A549 (cell line): ENCODE data around the gene NPLOC4. TPM values are rescaled to one million over a fixed set of nuclear protein-coding genes. Genes with fewer than 3 reads are reported as not detected.
A peak's percentile ranks its signal among the peaks of the same experiment; 100 is the strongest.

Source experiments
- ATAC-seq, 2 experiments: fragments of 200-7000 bp in 1 of 2; fragments of >200 bp in 1 of 2; cut with Nextera tagmentation in 1 of 2; cut with Tn5 transposase in 1 of 2; 3 replicates each; pipeline versions ENCODE4 v1.8.0 to v1.9.1; 2018 to 2020; ENCODE audit warnings: mild to moderate bottlenecking in 1 of 2, moderate library complexity in 1 of 2
- CTCF ChIA-PET: fragments of 300-600 bp; sonication (Branson Sonifier 250); formaldehyde crosslinking; extraction: SDS; loops from one replicate; lab custom pipeline; 2021; ENCODE audit warnings: antibody characterized with exemption, inconsistent platforms; lab: Yijun Ruan, JAX
- POLR2A ChIA-PET: fragments of 350-600 bp; formaldehyde crosslinking; extraction: SDS; loops from one replicate; lab custom pipeline; 2021; ENCODE audit warnings: antibody characterized with exemption, inconsistent platforms; lab: Yijun Ruan, JAX
- DNase-seq, 2 experiments: peaks; one replicate each; pipeline versions ENCODE4 v3.0.0 to v3.0.0-alpha.2; 2011 to 2016; ENCODE audit warnings: low read depth in 1 of 2, low spot score in 1 of 2
- FAIRE-seq: peaks from 2 replicates; lab custom pipeline; 2011; peaks lifted over from hg19 to GRCh38; lab: Jason Lieb, UNC
- H3K27ac ChIP-seq, 2 experiments: fragments of >200 bp; sonication (Bioruptor Twin); formaldehyde crosslinking; 3 replicates each; pipeline ENCODE4 v1.5.1; 2016 to 2017
- H3K4me1 ChIP-seq: fragments of >200 bp; sonication (Bioruptor Twin); formaldehyde crosslinking; 3 replicates; pipeline ENCODE4 v1.6.1; 2016
- H3K4me2 ChIP-seq: fragments of >200 bp; sonication (Bioruptor Twin); formaldehyde crosslinking; 3 replicates; pipeline ENCODE4 v1.6.1; 2016
- H3K4me3 ChIP-seq: fragments of >200 bp; sonication (Bioruptor Twin); formaldehyde crosslinking; 3 replicates; pipeline ENCODE4 v1.5.1; 2016
- H3K9me3 ChIP-seq: fragments of >200 bp; sonication (Bioruptor Twin); formaldehyde crosslinking; 3 replicates; pipeline ENCODE4 v1.6.1; 2016
- BHLHE40 ChIP-seq: IDR thresholded peaks from 2 replicates; pipeline ENCODE4 v1.6.1; 2012; ENCODE audit warnings: low read depth, low read length, inconsistent platforms
- CHD4 ChIP-seq: fragments of 200-600 bp; sonication (generic); IDR thresholded peaks from 2 replicates; pipeline ENCODE4 v1.6.1; 2016; ENCODE audit warnings: antibody characterized with exemption, mild to moderate bottlenecking, borderline replicate concordance
- ESRRA ChIP-seq: fragments of 150-350 bp; IDR thresholded peaks from 2 replicates; pipeline ENCODE4 v1.6.1; 2014; ENCODE audit warnings: mild to moderate bottlenecking, low read length, borderline replicate concordance
- FOXS1 ChIP-seq: fragments of 250-450 bp; sonication (Bioruptor Pico); IDR thresholded peaks from 2 replicates; pipeline ENCODE4 v1.5.0; 2020; ENCODE audit warnings: mild to moderate bottlenecking, moderate library complexity
- HES2 ChIP-seq: fragments of >200 bp; sonication (Bioruptor Twin); formaldehyde crosslinking; IDR thresholded peaks from 2 replicates; pipeline ENCODE4 v1.6.1; 2016
- HOXA7 ChIP-seq: fragments of 250-450 bp; sonication (Bioruptor Pico); IDR thresholded peaks from 2 replicates; pipeline ENCODE4 v1.5.0; 2020; ENCODE audit warnings: mild to moderate bottlenecking, moderate library complexity
- HOXB5 ChIP-seq: fragments of 250-450 bp; sonication (Bioruptor Pico); IDR thresholded peaks from 2 replicates; pipeline ENCODE4 v1.5.0; 2020; ENCODE audit warnings: mild to moderate bottlenecking, moderate library complexity
- JUN ChIP-seq, 2 experiments: fragments of >200 bp; sonication (Bioruptor Twin); formaldehyde crosslinking; IDR thresholded peaks; 2 replicates in 1 of 2; 3 replicates in 1 of 2; pipeline ENCODE4 v1.6.1; 2016 to 2017
- KDM1A ChIP-seq: fragments of 200-600 bp; sonication (generic); IDR thresholded peaks from 2 replicates; pipeline ENCODE4 v1.6.1; 2016; ENCODE audit warnings: low read depth, mild to moderate bottlenecking
- MYC ChIP-seq: IDR thresholded peaks from 2 replicates; pipeline ENCODE4 v1.6.1; 2012; ENCODE audit warnings: mild to moderate bottlenecking, inconsistent platforms, low read length, improper control_type of control experiment, borderline replicate concordance
- NPAS2 ChIP-seq: fragments of 250-450 bp; sonication (Bioruptor Pico); IDR thresholded peaks from 2 replicates; pipeline ENCODE4 v1.8.0; 2022; ENCODE audit warnings: mild to moderate bottlenecking, moderate library complexity, borderline replicate concordance
- PHF8 ChIP-seq: fragments of 200-600 bp; sonication (generic); IDR thresholded peaks from 2 replicates; pipeline ENCODE4 v1.6.1; 2016; ENCODE audit warnings: low read depth, mild to moderate bottlenecking, antibody characterized with exemption, moderate library complexity, borderline replicate concordance
- RAD21 ChIP-seq, 2 experiments: fragments of >200 bp in 1 of 2; sonication (Bioruptor Twin) in 1 of 2; formaldehyde crosslinking in 1 of 2; IDR thresholded peaks in 1 of 2; conservative IDR thresholded peaks in 1 of 2; 2 replicates in 1 of 2; 3 replicates in 1 of 2; pipeline ENCODE4 v1.6.1; 2012 to 2018; ENCODE audit warnings: inconsistent platforms in 1 of 2
- RFX5 ChIP-seq: fragments of 450-650 bp; IDR thresholded peaks from 2 replicates; pipeline ENCODE4 v1.7.1; 2014; ENCODE audit warnings: antibody characterized with exemption, mild to moderate bottlenecking, moderate library complexity
- RNF2 ChIP-seq: fragments of 200-600 bp; sonication (generic); IDR thresholded peaks from 2 replicates; pipeline ENCODE4 v1.6.1; 2016; ENCODE audit warnings: low read depth, mild to moderate bottlenecking, antibody characterized with exemption, moderate library complexity, borderline replicate concordance
- ZFP36 ChIP-seq: fragments of 450-650 bp; IDR thresholded peaks from 2 replicates; pipeline ENCODE4 v1.6.1; 2014; ENCODE audit warnings: borderline replicate concordance; ENCODE audit not compliant: partially characterized antibody
- WGBS: methylation state at CpG from one replicate; pipeline ENCODE4 v1.1.6; 2017; ENCODE audit errors: missing lambda C conversion rate; 5-methylcytosine and 5-hydroxymethylcytosine counted together
- polyA plus RNA-seq, 4 experiments: library from polyadenylated mRNA; depleted of rRNA in 3 of 4; stranded (reverse); fragments of >200 nt; fragmentation: RNase III in 1 of 4; extraction: RNeasy Plus Mini Kit Qiagen cat#74134 plus additional on column Dnase treatment in 1 of 4; gene quantifications; 2 replicates in 3 of 4; 3 replicates in 1 of 4; pipeline ENCODE4 v1.2.3, GENCODE V29; 2011 to 2017
- TF ChIP-seq, protein P1 (sequence below): IDR thresholded peaks from 2 replicates; pipeline ENCODE4 v1.6.1; 2012
- TF ChIP-seq, protein P2 (sequence below): fragments of >200 bp; sonication (Bioruptor Twin); formaldehyde crosslinking; IDR thresholded peaks from 3 replicates; pipeline ENCODE4 v1.6.1; 2016

Gene NPLOC4
- polyA plus RNA-seq, 2 of the 4 experiments (the other 2 are of a cell fraction), result 98.5 to 101 TPM

- POLR2A ChIA-PET, result no interaction called here
- no peak for FAIRE-seq
- CTCF ChIA-PET, result interaction anchor here (0.6 to 4.4 kb wide), 4 partner anchors 8 to 128 kb away, joined by 3 to 20 read pairs (median 4); no protein-coding TSS in a partner anchor
- WGBS, result 93% methylated on average over 19 of the region's 21 CpGs
- H3K4me3 ChIP-seq, result no peak overlapping the region
- TF ChIP-seq RAD21 (conservative IDR thresholded peaks at IDR 0.05 in 1 of 2, IDR thresholded peaks at IDR 0.05 in 1 of 2) (no peak), RFX5 (no peak)
- TF ChIP-seq, protein P1, sequence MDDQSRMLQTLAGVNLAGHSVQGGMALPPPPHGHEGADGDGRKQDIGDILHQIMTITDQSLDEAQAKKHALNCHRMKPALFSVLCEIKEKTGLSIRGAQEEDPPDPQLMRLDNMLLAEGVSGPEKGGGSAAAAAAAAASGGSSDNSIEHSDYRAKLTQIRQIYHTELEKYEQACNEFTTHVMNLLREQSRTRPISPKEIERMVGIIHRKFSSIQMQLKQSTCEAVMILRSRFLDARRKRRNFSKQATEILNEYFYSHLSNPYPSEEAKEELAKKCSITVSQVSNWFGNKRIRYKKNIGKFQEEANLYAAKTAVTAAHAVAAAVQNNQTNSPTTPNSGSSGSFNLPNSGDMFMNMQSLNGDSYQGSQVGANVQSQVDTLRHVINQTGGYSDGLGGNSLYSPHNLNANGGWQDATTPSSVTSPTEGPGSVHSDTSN, result 0 out of 2 replicates have a peak, but pooled peaks have one; percentile 38
- TF ChIP-seq, all 56 proteins: peak for 1
- ATAC-seq (peak; percentile 3 to 10; a peak in 3 of 6 replicates), DNase-seq (no peak)
- 0 out of 3 replicates have a peak, but pooled peaks cover 3% of the 10 kb centered on the region for H3K9me3 ChIP-seq
- no peak overlapping the region for H3K27ac ChIP-seq
- no peak overlapping the region for H3K4me2 ChIP-seq
- no peaks in the 10 kb centered on the region for H3K4me1 ChIP-seq
Measured at GRCh38 chr17:81526662-81527571, 110.0 kb downstream of the NPLOC4 start.

- peaks cover 6% of the 10 kb centered on the region; the same call in 2 of the 3 replicates for H3K4me1 ChIP-seq
- CTCF ChIA-PET, result interaction anchor here (2.7 kb wide), 1 partner anchor 76 kb away, joined by 11 read pairs; no protein-coding TSS in a partner anchor
- no peak overlapping the region for H3K4me2 ChIP-seq
- DNase-seq, result no peak
- no peak overlapping the region for H3K27ac ChIP-seq
- H3K4me3 ChIP-seq, result no peak overlapping the region
- no peak for TF ChIP-seq RNF2
- TF ChIP-seq, all 56 proteins: peak for 0
- H3K9me3 ChIP-seq, result no peaks in the 10 kb centered on the region
- POLR2A ChIA-PET, result no interaction called here
- ATAC-seq, result no peak
- whole genome bisulfite sequencing, result 82% methylated on average over 8 of the region's 8 CpGs
- no peak for FAIRE-seq
Measured at GRCh38 chr17:81524865-81525159, 112.1 kb downstream of the NPLOC4 start.

DNA sequence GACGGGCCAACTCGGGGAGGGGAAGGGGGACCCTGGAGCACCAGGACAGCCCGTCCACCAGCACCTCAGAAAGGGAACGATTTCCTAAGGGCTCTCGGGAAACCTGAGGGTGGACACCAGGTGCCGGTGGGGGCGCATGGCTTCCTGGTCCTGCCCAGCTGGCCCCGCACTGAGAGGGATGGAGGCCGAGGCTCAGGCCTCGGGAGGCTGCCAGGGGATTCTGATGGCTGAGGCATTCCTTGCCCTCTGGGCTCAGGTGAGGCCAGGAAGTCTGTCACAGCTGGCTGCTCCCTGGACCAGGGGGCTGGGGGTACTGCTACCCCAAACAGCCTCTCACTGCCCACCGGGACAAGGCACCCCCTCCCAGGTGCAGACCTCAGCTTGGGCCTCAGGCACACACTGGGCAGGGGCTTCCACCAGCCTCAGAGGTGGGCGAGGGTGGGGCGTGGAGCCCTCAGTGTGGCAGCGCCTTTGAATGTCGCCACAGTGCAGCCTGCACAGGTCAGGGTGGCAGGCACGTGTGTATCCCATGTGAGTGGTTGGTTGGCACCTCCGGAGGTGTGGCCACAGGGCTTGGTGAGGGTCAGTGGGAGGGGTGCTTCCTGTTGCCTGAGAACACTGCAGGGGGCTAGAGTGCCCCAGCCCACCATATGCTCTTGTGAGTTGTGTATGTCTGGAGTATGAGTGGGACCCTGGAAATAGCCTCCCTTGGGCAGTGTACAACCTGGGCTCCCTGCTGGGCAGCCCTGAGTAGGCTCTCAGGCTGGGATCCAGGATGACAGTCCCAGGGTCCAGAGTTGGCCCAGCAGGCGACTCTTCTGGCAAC is 112.7 kb downstream of the NPLOC4 start:
- CTCF ChIA-PET, result interaction anchor here (1.1 to 2.7 kb wide), 3 partner anchors 15 to 77 kb away, joined by 3 to 11 read pairs (median 9); no protein-coding TSS in a partner anchor
- H3K4me2 ChIP-seq, result no peak overlapping the region
- POLR2A ChIA-PET, result no interaction called here
- peaks cover 10% of the 10 kb centered on the region; the same call in 2 of the 3 replicates for H3K4me1 ChIP-seq
- no peak overlapping the region for H3K4me3 ChIP-seq
- no peak for TF ChIP-seq FOXS1 (CRISPR knock-in tag)
- TF ChIP-seq, protein P2, sequence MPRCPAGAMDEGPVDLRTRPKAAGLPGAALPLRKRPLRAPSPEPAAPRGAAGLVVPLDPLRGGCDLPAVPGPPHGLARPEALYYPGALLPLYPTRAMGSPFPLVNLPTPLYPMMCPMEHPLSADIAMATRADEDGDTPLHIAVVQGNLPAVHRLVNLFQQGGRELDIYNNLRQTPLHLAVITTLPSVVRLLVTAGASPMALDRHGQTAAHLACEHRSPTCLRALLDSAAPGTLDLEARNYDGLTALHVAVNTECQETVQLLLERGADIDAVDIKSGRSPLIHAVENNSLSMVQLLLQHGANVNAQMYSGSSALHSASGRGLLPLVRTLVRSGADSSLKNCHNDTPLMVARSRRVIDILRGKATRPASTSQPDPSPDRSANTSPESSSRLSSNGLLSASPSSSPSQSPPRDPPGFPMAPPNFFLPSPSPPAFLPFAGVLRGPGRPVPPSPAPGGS, result no peak
- TF ChIP-seq BHLHE40, result no peak
- no peak for TF ChIP-seq ZFP36
- no peak for TF ChIP-seq NPAS2
- TF ChIP-seq PHF8, result no peak
- TF ChIP-seq, protein P1, result no peak
- TF ChIP-seq JUN (IDR thresholded peaks at IDR 0.05), result no peak
- no peak for TF ChIP-seq HES2
- TF ChIP-seq HOXB5 (CRISPR knock-in tag), result no peak
- TF ChIP-seq HOXA7 (CRISPR knock-in tag), result no peak
- TF ChIP-seq MYC, result no peak
- no peak for TF ChIP-seq CHD4
- no peak for TF ChIP-seq RFX5
- no peak for TF ChIP-seq KDM1A
- no peak for TF ChIP-seq ESRRA
- WGBS, result 82% methylated on average over 15 of the region's 18 CpGs
- DNase-seq (no peak), FAIRE-seq (no peak), ATAC-seq (peak in 1 of 2 experiments; percentile 6; a peak in 4 of 6 replicates)
- H3K27ac ChIP-seq, result no peak overlapping the region
- H3K9me3 ChIP-seq, result no peaks in the 10 kb centered on the region
